Measurements from ENCODE around the gene ADCY5. TPM values are rescaled to one million over a fixed set of nuclear protein-coding genes. Genes with fewer than 3 reads are reported as not detected.

ADCY5 gene
- total and polyA plus RNA-seq, 8 donors: 3.4 to 17.6 (median 14.2) TPM

Other genes with a start within 250 kb of the ADCY5 start
- gene SEC22A, start 247.1 kb downstream of the ADCY5 start, total RNA-seq: 10 to 100 TPM; 15.7 to 18.5 TPM
- gene SEC22A, start 247.1 kb downstream of the ADCY5 start, polyA plus RNA-seq (ENCODE audit: insufficient read length in 6 of 6): 10 to 100 TPM; 25.6 to 35.9 (median 31.0) TPM
- 10 to 100 TPM; 59.8 to 60.9 TPM for gene HACD2, start 136.0 kb upstream of the ADCY5 start, total RNA-seq
- 10 to 100 TPM; 33.6 to 44.6 (median 37.8) TPM for gene HACD2, start 136.0 kb upstream of the ADCY5 start, polyA plus RNA-seq (ENCODE audit: insufficient read length in 6 of 6)